K562 treated with DMSO at 1 percent for 12 hours (cell line): ENCODE measurements around the gene PCED1A. TPM values are rescaled to one million over a fixed set of nuclear protein-coding genes. Genes with fewer than 3 reads are reported as not detected.

Experiments used
- total RNA-seq: library from RNA; unstranded; fragments of 300-600 nt; gene quantifications from 2 replicates; pipeline ENCODE4 v1.2.3, GENCODE V29; 2022; ENCODE audit not compliant: insufficient read depth

Gene PCED1A
- 10.0 and 13.4 TPM in 2 replicates for total RNA-seq

GRCh38 chr20:2840138-2840966 lies at the start of gene PCED1A, which contains the start of gene VPS16:
Gene PCED1A (minus strand): TSS chr20:2840655. CDS start chr20:2839912, 743 bp downstream.
Gene VPS16 (plus strand): TSS chr20:2840745. CDS start chr20:2840775, 30 bp downstream.

GRCh38 chr20:2873010-2873746 lies 32.7 kb upstream of the PCED1A start, which contains the start of gene PTPRA:
Gene PTPRA (plus strand): TSS chr20:2873481. CDS start chr20:2964278, 90,797 bp downstream.

GRCh38 chr20:2816030-2816582 lies 24.3 kb downstream of the PCED1A start, which contains the start of gene TMEM239:
Gene TMEM239 (plus strand): TSS chr20:2816364. CDS start chr20:2816555, 191 bp downstream.

GRCh38 chr20:2814587-2815051 lies 25.8 kb downstream of the PCED1A start, which contains the start of gene C20orf141:
Gene C20orf141 (plus strand): TSS chr20:2814987. CDS start chr20:2815185, 198 bp downstream.

GRCh38 chr20:2800521-2801285 lies 39.8 kb downstream of the PCED1A start, which contains the start of gene CPXM1:
Gene CPXM1 (minus strand): TSS chr20:2800627. CDS start chr20:2800572, 55 bp downstream.

Other genes with a start within 250 kb of the PCED1A start
- 59.1 and 93.3 TPM in 2 replicates for gene NOP56, start 188.0 kb downstream of the PCED1A start, total RNA-seq
- gene IDH3B, start 176.4 kb downstream of the PCED1A start, total RNA-seq = 84.6 and 85.4 TPM in 2 replicates
- gene EBF4, start 147.9 kb downstream of the PCED1A start, total RNA-seq = 0.28 TPM in 1 of 2 replicates, not detected in the other
- 0.60 TPM in 1 of 2 replicates, not detected in the other for gene CPXM1, start 40.0 kb downstream of the PCED1A start, total RNA-seq
- gene C20orf141, start 25.7 kb downstream of the PCED1A start, total RNA-seq = not detected in 2 replicates
- not detected in 2 replicates for gene TMEM239, start 24.3 kb downstream of the PCED1A start, total RNA-seq
- 29.4 and 40.8 TPM in 2 replicates for gene VPS16, start 90 bp upstream of the PCED1A start, total RNA-seq
- gene PTPRA, start 32.8 kb upstream of the PCED1A start, total RNA-seq = 18.4 and 37.8 TPM in 2 replicates
- not detected in 2 replicates for gene GNRH2, start 203.0 kb upstream of the PCED1A start, total RNA-seq
- 29.3 and 32.7 TPM in 2 replicates for gene MRPS26, start 205.4 kb upstream of the PCED1A start, total RNA-seq
- gene OXT, start 231.0 kb upstream of the PCED1A start, total RNA-seq = not detected in 2 replicates
- not detected in 2 replicates for gene AVP, start 244.1 kb upstream of the PCED1A start, total RNA-seq